Caco-2 (cell line): Measurements from ENCODE around the gene AHCYL2. TPM values are rescaled to one million over a fixed set of nuclear protein-coding genes. Genes with fewer than 3 reads are reported as not detected.
"Not testable (repeated sequence)": the region's sequence is repeated elsewhere in the genome, so short reads cannot be mapped to it uniquely, and the experiment has no call there.

Experiments
- BruUV-seq: library from RNA; stranded (reverse); fragments of 400-500 nt; replicated peaks from 2 replicates; lab custom pipeline; 2021; lab: Mats Ljungman, UMichigan
- CTCF ChIA-PET: fragments of 300-600 bp; sonication (Branson Sonifier 250); formaldehyde crosslinking; loops from one replicate; lab custom pipeline; 2022; ENCODE audit warnings: antibody characterized with exemption; lab: Charles Lee
- POLR2A ChIA-PET: fragments of 300-600 bp; sonication (Branson Sonifier 250); formaldehyde crosslinking; loops from one replicate; lab custom pipeline; 2022; ENCODE audit warnings: antibody characterized with exemption; lab: Charles Lee
- DNase-seq, 2 experiments: peaks; one replicate each; pipeline versions ENCODE4 v3.0.0 to v3.0.0-alpha.2; 2020 to 2022
- H3K27me3 ChIP-seq: replicated peaks from 2 replicates; pipeline ENCODE4 v1.6.0; 2011; ENCODE audit warnings: low read length; ENCODE audit not compliant: control insufficient read depth, insufficient read depth
- H3K36me3 ChIP-seq: 2 replicates; pipeline ENCODE4 v1.5.1; 2011; ENCODE audit warnings: low read length; ENCODE audit not compliant: control insufficient read depth, insufficient read depth
- H3K4me1 ChIP-seq: fragments of 250-450 bp; sonication (Bioruptor Pico); 2 replicates; pipeline ENCODE4 v1.5.1; 2020; ENCODE audit warnings: mild to moderate bottlenecking
- H3K4me3 ChIP-seq: 2 replicates; pipeline ENCODE4 v1.5.1; 2011; ENCODE audit warnings: low read depth, mild to moderate bottlenecking, control low read depth, low read length
- H3K9me3 ChIP-seq: fragments of 250-450 bp; sonication (Bioruptor Pico); 2 replicates; pipeline ENCODE4 v1.5.1; 2020; ENCODE audit warnings: mild to moderate bottlenecking, moderate library complexity
- H3K27ac Mint-ChIP-seq: one replicate; pipeline ENCODE4 v1.8.0; 2022; ENCODE audit warnings: mixed read lengths; ENCODE audit not compliant: unreplicated experiment
- H3K27me3 Mint-ChIP-seq: one replicate; pipeline ENCODE4 v1.8.0; 2022; ENCODE audit warnings: mixed read lengths; ENCODE audit not compliant: insufficient read depth, unreplicated experiment
- H3K36me3 Mint-ChIP-seq: one replicate; pipeline ENCODE4 v1.8.0; 2022; ENCODE audit warnings: mild to moderate bottlenecking, mixed read lengths; ENCODE audit not compliant: insufficient read depth, unreplicated experiment
- H3K4me1 Mint-ChIP-seq: one replicate; pipeline ENCODE4 v1.8.0; 2022; ENCODE audit warnings: low read depth, mixed read lengths; ENCODE audit not compliant: unreplicated experiment
- H3K4me3 Mint-ChIP-seq: one replicate; pipeline ENCODE4 v1.8.0; 2022; ENCODE audit warnings: mild to moderate bottlenecking, moderate library complexity, mixed read lengths; ENCODE audit not compliant: unreplicated experiment
- H3K9me3 Mint-ChIP-seq: one replicate; pipeline ENCODE4 v1.8.0; 2022; ENCODE audit warnings: mixed read lengths; ENCODE audit not compliant: unreplicated experiment
- CTCF ChIP-seq, 2 experiments: fragments of 200-600 bp in 1 of 2; IDR thresholded peaks; 1 replicate in 1 of 2; 2 replicates in 1 of 2; pipeline versions ENCODE4 v1.5.1 to v1.8.0; 2011 to 2022; ENCODE audit warnings: antibody characterized with exemption in 1 of 2, control low read depth in 1 of 2, inconsistent platforms in 1 of 2, low read depth in 1 of 2, low read length in 1 of 2, mild to moderate bottlenecking in 1 of 2, moderate library complexity in 1 of 2; ENCODE audit not compliant: insufficient read depth in 1 of 2, severe bottlenecking in 1 of 2, unreplicated experiment in 1 of 2
- intact Hi-C: fragments of 100-400 bp; cut with micrococcal nuclease; formaldehyde crosslinking; loops from one replicate; pipeline ENCODE4 v1.10.0; 2022; ENCODE audit not compliant: unreplicated experiment
- total RNA-seq: library from RNA; stranded (reverse); gene quantifications from 2 replicates; pipeline ENCODE4 v1.2.3, GENCODE V29; 2022

AHCYL2 gene
- total RNA-seq, 1 experiment from 2014 or later, result 15.8 TPM

- H3K36me3 Mint-ChIP-seq, H3K9me3 Mint-ChIP-seq, BruUV-seq, H3K4me3 Mint-ChIP-seq, DNase-seq, H3K4me1 ChIP-seq, POLR2A ChIA-PET, H3K27ac Mint-ChIP-seq, H3K27me3 ChIP-seq, H3K36me3 ChIP-seq, H3K4me1 Mint-ChIP-seq, H3K4me3 ChIP-seq, H3K9me3 ChIP-seq, CTCF ChIA-PET, H3K27me3 Mint-ChIP-seq: not testable (repeated sequence)
- intact Hi-C loops, result loop anchor here (5.0 kb wide), 1 partner anchor 426 kb away; no protein-coding TSS in a partner anchor
Measured at GRCh38 chr7:129216101-129216715, 8.6 kb upstream of the AHCYL2 start.

GRCh38 chr7:129216821-129217416, 7.9 kb upstream of the AHCYL2 start:
- POLR2A ChIA-PET, H3K4me1 ChIP-seq, DNase-seq, H3K36me3 Mint-ChIP-seq, H3K9me3 ChIP-seq, H3K27ac Mint-ChIP-seq, H3K4me3 Mint-ChIP-seq, H3K4me1 Mint-ChIP-seq, BruUV-seq, H3K9me3 Mint-ChIP-seq, H3K27me3 Mint-ChIP-seq, H3K27me3 ChIP-seq, H3K4me3 ChIP-seq, H3K36me3 ChIP-seq: not testable (repeated sequence)
- CTCF ChIA-PET, result interaction anchor here (0.7 to 2.5 kb wide), 7 partner anchors 10 to 277 kb away, joined by 3 to 12 read pairs (median 3); partner anchors contain the start of gene STRIP2
- intact Hi-C loops, result loop anchor here (5.0 kb wide), 1 partner anchor 425 kb away; no protein-coding TSS in a partner anchor

- CTCF ChIA-PET, result interaction anchor here (0.5 to 2.5 kb wide), 18 partner anchors 8 to 1603 kb away, joined by 3 to 14 read pairs (median 4); partner anchors contain the start of gene STRIP2
- BruUV-seq, result no TSS peak
- Mint-ChIP-seq H3K4me1 (peaks cover 8% of the 10 kb centered on the region), H3K27ac (no peak overlapping the region), H3K4me3 (no peak overlapping the region), H3K9me3 (no peaks in the 10 kb centered on the region), H3K36me3 (no peaks in the 10 kb centered on the region), H3K27me3 (no peaks in the 10 kb centered on the region)
- intact Hi-C loops, result loop anchor here (1.0 to 5.0 kb wide), 5 partner anchors 53 to 424 kb away; no protein-coding TSS in a partner anchor
- POLR2A ChIA-PET, result no interaction called here
- TF ChIP-seq CTCF (IDR thresholded peaks at IDR 0.05; ENCODE audit: insufficient read depth in 1 of 2, low read depth in 1 of 2, low read length in 1 of 2, severe bottlenecking in 1 of 2, unreplicated experiment in 1 of 2), result peak; percentile 91
- Histone ChIP-seq H3K4me1 (0 out of 2 replicates have a peak, but pooled peaks cover 1% of the 10 kb centered on the region), H3K36me3 (no peaks in the 10 kb centered on the region), H3K9me3 (0 out of 2 replicates have a peak, but pooled peaks cover 4% of the 10 kb centered on the region), H3K27me3 (no peaks in the 10 kb centered on the region), H3K4me3 (no peak overlapping the region)
- DNase-seq, result peak; percentile 80 to 89
Measured at GRCh38 chr7:129218514-129219062, 6.2 kb upstream of the AHCYL2 start.

GRCh38 chr7:129219166-129219565, 5.7 kb upstream of the AHCYL2 start:
- H3K27ac Mint-ChIP-seq, H3K36me3 ChIP-seq, H3K36me3 Mint-ChIP-seq, H3K27me3 ChIP-seq, H3K9me3 Mint-ChIP-seq, DNase-seq, H3K27me3 Mint-ChIP-seq, BruUV-seq, H3K4me1 Mint-ChIP-seq, H3K4me1 ChIP-seq, H3K9me3 ChIP-seq, H3K4me3 Mint-ChIP-seq, POLR2A ChIA-PET, H3K4me3 ChIP-seq: not testable (repeated sequence)
- intact Hi-C loops, result loop anchor here (5.0 kb wide), 1 partner anchor 423 kb away; no protein-coding TSS in a partner anchor
- CTCF ChIA-PET, result interaction anchor here (0.5 to 2.5 kb wide), 16 partner anchors 8 to 1602 kb away, joined by 3 to 14 read pairs (median 4); no protein-coding TSS in a partner anchor
